Heart left ventricle (tissue), 16 donors: ENCODE results near the gene ZNF699. TPM values are rescaled to one million over a fixed set of nuclear protein-coding genes. Genes with fewer than 3 reads are reported as not detected.

ENCODE experiments used
- ATAC-seq, 4 donors: fragments of 200-7000 bp; cut with Tn5 transposase; one replicate each; pipeline ENCODE4 v1.9.1; 2020 to 2022; ENCODE audit warnings: moderate library complexity in 4 of 4, mild to moderate bottlenecking in 3 of 4, moderate number of reproducible peaks in 1 of 4
- DNase-seq, 5 donors: peaks; one replicate each; pipeline ENCODE4 v3.0.0-alpha.2; 2020
- H3K27ac ChIP-seq, 12 donors: fragments of 200-600 bp; sonication (generic) in 4 of 12; one replicate each; pipeline versions ENCODE4 v1.5.0 to v1.8.0; 2016 to 2022; ENCODE audit warnings: mild to moderate bottlenecking in 2 of 12
- H3K27me3 ChIP-seq, 9 donors: fragments of 200-600 bp; sonication (generic) in 2 of 9; one replicate each; pipeline versions ENCODE4 v1.5.1 to v1.8.0; 2016 to 2022; ENCODE audit warnings: mild to moderate bottlenecking in 3 of 9
- H3K36me3 ChIP-seq, 9 donors: fragments of 200-600 bp; sonication (generic) in 2 of 9; one replicate each; pipeline versions ENCODE4 v1.5.0 to v1.8.0; 2018 to 2022; ENCODE audit warnings: mild to moderate bottlenecking in 2 of 9
- H3K4me1 ChIP-seq, 12 donors: fragments of 200-600 bp; sonication (generic) in 4 of 12; one replicate each; pipeline versions ENCODE4 v1.5.0 to v1.8.0; 2016 to 2022; ENCODE audit warnings: mild to moderate bottlenecking in 3 of 12
- H3K4me3 ChIP-seq, 12 donors: fragments of 200-600 bp; sonication (generic) in 4 of 12; one replicate each; pipeline versions ENCODE4 v1.5.0 to v1.8.0; 2017 to 2022; ENCODE audit warnings: mild to moderate bottlenecking in 9 of 12, moderate library complexity in 4 of 12
- H3K9me3 ChIP-seq, 12 donors: fragments of 200-600 bp; sonication (generic) in 4 of 12; one replicate each; pipeline versions ENCODE4 v1.5.0 to v1.8.0; 2016 to 2022; ENCODE audit warnings: mild to moderate bottlenecking in 1 of 12
- POLR2A ChIP-seq, 2 donors: fragments of 450-650 bp; IDR thresholded peaks; one replicate each; pipeline ENCODE4 v1.6.1; 2017; ENCODE audit warnings: antibody characterized with exemption in 2 of 2, mild to moderate bottlenecking in 2 of 2, moderate library complexity in 2 of 2
- WGBS, 4 donors: extraction: QIAGEN DNeasy Blood & Tissue Kit in 2 of 4; methylation state at CpG; one replicate each; pipeline versions ENCODE4 v1.1.5 to v1.1.7; 2013 to 2018; 5-methylcytosine and 5-hydroxymethylcytosine counted together
- intact Hi-C, 10 donors: fragments of 100-400 bp; cut with DNase I; formaldehyde crosslinking; loops; one replicate each; pipeline versions ENCODE4 v1.11.1 to v1.14.2; 2022
- polyA plus RNA-seq, 2 donors: library from polyadenylated mRNA; stranded (reverse); fragments of 200-250 nt; gene quantifications; one replicate each; pipeline ENCODE4 v1.2.3, GENCODE V29; 2013
- total RNA-seq, 9 donors: library from RNA; depleted of rRNA in 2 of 9; stranded (reverse); fragments of >200 nt in 2 of 9; fragmentation: NEBNext Ultra II Directional in 3 of 9; extraction: Animal tissue kit (Norgen Biotek cat#: 25700) in 3 of 9; gene quantifications; one replicate each; pipeline versions ENCODE4 v1.1.0 to v1.2.4, GENCODE V29; 2016 to 2023
- TF ChIP-seq, protein P1 (sequence below), 12 donors: fragments of 200-600 bp; sonication (generic) in 4 of 12; IDR thresholded peaks; one replicate each; pipeline versions ENCODE4 v1.5.0 to v1.8.0; 2018 to 2022; ENCODE audit warnings: antibody characterized with exemption in 12 of 12, mild to moderate bottlenecking in 5 of 12
- donor health status: ischemic (EF 13 %, LVEDD 7.1; RV severe dilation, severe dysfunction).
- donor health status: healthy with polysubstance abuse.
- donor health status: DM: no; HTN: yes; CAD: no.
- donor health status: DM: no; HTN: no; CAD: no.
- donor health status: ischemic (EF 25% LVEDD 6.9; RV normal size, moderate dysfunction).
- donor health status: ischemic (EF 25% LVEDD 5.7; RV mildly dilated, moderate dysfunction).
- donor health status: healthy.
- donor health status: DM: yes; HTN: yes; CAD: no.
- donor health status: ischemic (EF 35%, LVEDD 5.7; RV mildly dilated, moderate dysfunction).
- donor health status: nonischemic (EF 11% LVEDD 7.7; RV severe dilation, severe dysfunction).
- donor health status: DM: yes; HTN: yes; CAD: no.
- donor health status: PGD.
- donor health status: ischemic (EF 29% LVEDD 5.4; RV normal size, mild dysfunction).
- donor health status: nonischemic (EF 23%, LVEDD 6.1; RV moderate dilation, normal function).

Gene ZNF699
- total and polyA plus RNA-seq, 11 donors: 0.91 to 6.3 (median 3.7) TPM

DNA sequence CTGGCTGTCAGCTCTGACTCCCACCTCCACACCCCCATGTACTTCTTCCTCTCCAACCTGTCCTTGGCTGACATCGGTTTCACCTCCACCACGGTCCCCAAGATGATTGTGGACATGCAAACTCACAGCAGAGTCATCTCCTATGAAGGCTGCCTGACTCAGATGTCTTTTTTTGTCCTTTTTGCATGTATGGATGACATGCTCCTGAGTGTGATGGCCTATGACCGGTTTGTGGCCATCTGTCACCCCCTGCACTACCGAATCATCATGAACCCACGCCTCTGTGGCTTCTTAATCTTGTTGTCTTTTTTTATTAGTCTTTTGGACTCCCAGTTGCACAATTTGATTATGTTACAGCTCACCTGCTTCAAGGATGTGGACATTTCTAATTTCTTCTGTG, 58.4 kb downstream of the ZNF699 start:
- no peak for ATAC-seq
- H3K36me3 ChIP-seq: no peaks in the 10 kb centered on the region
- 69 to 75% (median 73%) methylated on average over 5 of the region's 5 CpGs for WGBS, 4 donors
- peaks cover 0 to 10% (median 0%) of the 10 kb centered on the region in 12 donors for H3K9me3 ChIP-seq
- peaks cover 0 to 4% (median 0%) of the 10 kb centered on the region in 9 donors for H3K27me3 ChIP-seq
- no peak for DNase-seq
- no peak overlapping the region for H3K27ac ChIP-seq
- H3K4me1 ChIP-seq: no peaks in the 10 kb centered on the region
- no peak overlapping the region for H3K4me3 ChIP-seq
- TF ChIP-seq POLR2A (IDR thresholded peaks at IDR 0.05): no peak
- TF ChIP-seq, protein P1, sequence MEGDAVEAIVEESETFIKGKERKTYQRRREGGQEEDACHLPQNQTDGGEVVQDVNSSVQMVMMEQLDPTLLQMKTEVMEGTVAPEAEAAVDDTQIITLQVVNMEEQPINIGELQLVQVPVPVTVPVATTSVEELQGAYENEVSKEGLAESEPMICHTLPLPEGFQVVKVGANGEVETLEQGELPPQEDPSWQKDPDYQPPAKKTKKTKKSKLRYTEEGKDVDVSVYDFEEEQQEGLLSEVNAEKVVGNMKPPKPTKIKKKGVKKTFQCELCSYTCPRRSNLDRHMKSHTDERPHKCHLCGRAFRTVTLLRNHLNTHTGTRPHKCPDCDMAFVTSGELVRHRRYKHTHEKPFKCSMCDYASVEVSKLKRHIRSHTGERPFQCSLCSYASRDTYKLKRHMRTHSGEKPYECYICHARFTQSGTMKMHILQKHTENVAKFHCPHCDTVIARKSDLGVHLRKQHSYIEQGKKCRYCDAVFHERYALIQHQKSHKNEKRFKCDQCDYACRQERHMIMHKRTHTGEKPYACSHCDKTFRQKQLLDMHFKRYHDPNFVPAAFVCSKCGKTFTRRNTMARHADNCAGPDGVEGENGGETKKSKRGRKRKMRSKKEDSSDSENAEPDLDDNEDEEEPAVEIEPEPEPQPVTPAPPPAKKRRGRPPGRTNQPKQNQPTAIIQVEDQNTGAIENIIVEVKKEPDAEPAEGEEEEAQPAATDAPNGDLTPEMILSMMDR (IDR thresholded peaks at IDR 0.05): no peak
- intact Hi-C loops: no loop called here

DNA sequence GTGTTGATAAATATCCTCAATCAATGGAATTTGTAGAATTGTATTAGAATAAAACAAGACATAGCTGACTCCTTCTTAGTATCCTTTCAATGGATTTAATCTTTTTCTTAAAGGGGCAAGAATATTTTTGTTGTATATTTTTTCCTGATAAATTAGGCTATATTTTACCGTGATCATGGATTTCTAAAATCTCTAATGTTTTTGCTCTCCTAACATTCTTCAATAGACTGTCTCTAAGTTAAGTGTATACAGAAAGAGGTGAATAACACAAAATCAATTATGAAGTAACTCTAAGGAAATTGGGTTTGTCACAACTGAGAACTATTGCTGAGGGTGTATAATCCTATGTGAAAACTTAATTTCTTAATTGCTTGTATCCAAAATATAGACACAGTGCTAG, 59.0 kb downstream of the ZNF699 start, which contains the start of gene OR7E24:
TSS of gene OR7E24 (plus strand) at position 301 of the 400 bp plus-strand sequence. CDS start 114 bp downstream, outside the sequence.
- 69 to 79% (median 76%) methylated on average over 1 of the region's 1 CpG for WGBS, 4 donors
- H3K27me3 ChIP-seq: peaks cover 0 to 4% (median 0%) of the 10 kb centered on the region in 9 donors
- no peaks in the 10 kb centered on the region for H3K4me1 ChIP-seq
- TF ChIP-seq, protein P1 (IDR thresholded peaks at IDR 0.05): no peak
- no peak for TF ChIP-seq POLR2A (IDR thresholded peaks at IDR 0.05)
- no peak for ATAC-seq
- intact Hi-C loops: no loop called here
- peaks cover 0 to 6% (median 0%) of the 10 kb centered on the region in 12 donors for H3K9me3 ChIP-seq
- DNase-seq: no peak
- no peak within 1 kb of the TSS for H3K4me3 ChIP-seq
- no peaks in the 10 kb centered on the region for H3K36me3 ChIP-seq
- H3K27ac ChIP-seq: no peak within 1 kb of the TSS

Other genes with a start within 250 kb of the ZNF699 start
- not detected for gene OR1M1, start 222.8 kb downstream of the ZNF699 start, total RNA-seq
- not detected for gene OR1M1, start 222.8 kb downstream of the ZNF699 start, polyA plus RNA-seq
- gene OR7G2, start 202.4 kb downstream of the ZNF699 start, total RNA-seq: not detected
- not detected for gene OR7G2, start 202.4 kb downstream of the ZNF699 start, polyA plus RNA-seq
- not detected for gene OR7G1, start 194.1 kb downstream of the ZNF699 start, total RNA-seq
- not detected for gene OR7G1, start 194.1 kb downstream of the ZNF699 start, polyA plus RNA-seq
- not detected for gene OR7G3, start 182.9 kb downstream of the ZNF699 start, total RNA-seq
- not detected for gene OR7G3, start 182.9 kb downstream of the ZNF699 start, polyA plus RNA-seq
- 10 to 100 TPM in 7 of 9 donors, 1 to 10 TPM in 2; 8.4 to 21.6 (median 13.5) TPM for gene ZNF317, start 169.4 kb downstream of the ZNF699 start, total RNA-seq
- gene ZNF317, start 169.4 kb downstream of the ZNF699 start, polyA plus RNA-seq: 10 to 100 TPM; 10.7 to 16.8 TPM
- gene OR7D2, start 130.9 kb downstream of the ZNF699 start, total RNA-seq: not detected
- not detected for gene OR7D2, start 130.9 kb downstream of the ZNF699 start, polyA plus RNA-seq
- gene OR7D4, start 90.2 kb downstream of the ZNF699 start, total RNA-seq: not detected
- gene OR7D4, start 90.2 kb downstream of the ZNF699 start, polyA plus RNA-seq: not detected
- not detected for gene OR7E24, start 58.9 kb downstream of the ZNF699 start, total RNA-seq
- gene OR7E24, start 58.9 kb downstream of the ZNF699 start, polyA plus RNA-seq: not detected
- 10 to 100 TPM; 12.3 to 19.1 (median 15.1) TPM for gene ZNF559, start 14.3 kb upstream of the ZNF699 start, total RNA-seq
- gene ZNF559, start 14.3 kb upstream of the ZNF699 start, polyA plus RNA-seq: 10 to 100 TPM; 16.4 to 23.4 TPM
- gene ZNF177, start 53.2 kb upstream of the ZNF699 start, total RNA-seq: 1 to 10 TPM; 1.0 to 4.6 (median 1.8) TPM
- 1 to 10 TPM; 1.8 to 2.2 TPM for gene ZNF177, start 53.2 kb upstream of the ZNF699 start, polyA plus RNA-seq
- 10 to 100 TPM in 2 of 9 donors, 1 to 10 TPM in 7; 5.7 to 11.1 (median 7.7) TPM for gene ZNF266, start 125.7 kb upstream of the ZNF699 start, total RNA-seq
- 10 to 100 TPM in 1 of 2 donors, 1 to 10 TPM in 1; 8.7 to 10.4 TPM for gene ZNF266, start 125.7 kb upstream of the ZNF699 start, polyA plus RNA-seq
- gene ZNF560, start 188.8 kb upstream of the ZNF699 start, total RNA-seq: under 1 TPM in 2 of 9 donors, not detected in 7; 0.11 to 0.29 TPM
- gene ZNF560, start 188.8 kb upstream of the ZNF699 start, polyA plus RNA-seq: under 1 TPM in 1 of 2 donors, not detected in 1; 0.03 TPM
- 10 to 100 TPM; 10.1 to 21.9 (median 14.3) TPM for gene ZNF426, start 228.8 kb upstream of the ZNF699 start, total RNA-seq
- 1 to 10 TPM; 3.0 to 6.5 TPM for gene ZNF426, start 228.8 kb upstream of the ZNF699 start, polyA plus RNA-seq